IMR-90 (cell line): ENCODE data around the gene ASAP2.

Source experiments
- BHLHE40 ChIP-seq: fragments of 150-350 bp; IDR thresholded peaks from 2 replicates; pipeline ENCODE4 v1.6.1; 2016; ENCODE audit warnings: mild to moderate bottlenecking, low read depth, low read length
- CEBPB ChIP-seq: IDR thresholded peaks from 2 replicates; pipeline ENCODE4 v1.6.1; 2012; ENCODE audit warnings: low read depth, low read length, improper control_type of control experiment
- CTCF ChIP-seq: conservative IDR thresholded peaks from 2 replicates; pipeline ENCODE4 v1.5.1; 2012; ENCODE audit warnings: mild to moderate bottlenecking, low read depth, low read length, improper control_type of control experiment
- MXI1 ChIP-seq: IDR thresholded peaks from 2 replicates; pipeline ENCODE4 v1.6.1; 2012; ENCODE audit warnings: low read depth, mild to moderate bottlenecking, low read length, moderate library complexity, borderline replicate concordance
- NFE2L2 ChIP-seq: fragments of 150-350 bp; IDR thresholded peaks from 2 replicates; pipeline ENCODE4 v1.6.1; 2016; ENCODE audit warnings: low read depth, mild to moderate bottlenecking, low read length
- POLR2A ChIP-seq: IDR thresholded peaks from 2 replicates; pipeline ENCODE4 v1.6.1; 2012; ENCODE audit warnings: mild to moderate bottlenecking, low read depth, low read length
- RCOR1 ChIP-seq: IDR thresholded peaks from 2 replicates; pipeline ENCODE4 v1.6.1; 2012; ENCODE audit warnings: mild to moderate bottlenecking, low read length, improper control_type of control experiment; ENCODE audit not compliant: insufficient replicate concordance
- SMC3 ChIP-seq: fragments of 150-350 bp; IDR thresholded peaks from 2 replicates; pipeline ENCODE4 v1.6.1; 2016; ENCODE audit warnings: low read depth, mild to moderate bottlenecking, antibody characterized with exemption, low read length, moderate library complexity
- TF ChIP-seq, protein P1 (sequence below): fragments of 150-350 bp; IDR thresholded peaks from 2 replicates; pipeline ENCODE4 v1.6.1; 2017; ENCODE audit warnings: mild to moderate bottlenecking, antibody characterized with exemption, low read length, low read depth
- TF ChIP-seq, protein P2 (sequence below): fragments of 150-350 bp; IDR thresholded peaks from 2 replicates; pipeline ENCODE4 v1.6.1; 2016; ENCODE audit warnings: low read depth, mild to moderate bottlenecking, low read length, moderate library complexity, borderline replicate concordance

GRCh38 chr2:9163306-9164111 lies 43.1 kb upstream of the ASAP2 start:
- TF ChIP-seq BHLHE40 (no peak), CTCF (no peak), CEBPB (no peak), POLR2A (no peak), NFE2L2 (no peak), MXI1 (no peak), SMC3 (no peak), RCOR1 (no peak)
- TF ChIP-seq, protein P1, sequence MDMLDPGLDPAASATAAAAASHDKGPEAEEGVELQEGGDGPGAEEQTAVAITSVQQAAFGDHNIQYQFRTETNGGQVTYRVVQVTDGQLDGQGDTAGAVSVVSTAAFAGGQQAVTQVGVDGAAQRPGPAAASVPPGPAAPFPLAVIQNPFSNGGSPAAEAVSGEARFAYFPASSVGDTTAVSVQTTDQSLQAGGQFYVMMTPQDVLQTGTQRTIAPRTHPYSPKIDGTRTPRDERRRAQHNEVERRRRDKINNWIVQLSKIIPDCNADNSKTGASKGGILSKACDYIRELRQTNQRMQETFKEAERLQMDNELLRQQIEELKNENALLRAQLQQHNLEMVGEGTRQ, result no peak
- TF ChIP-seq, protein P2, sequence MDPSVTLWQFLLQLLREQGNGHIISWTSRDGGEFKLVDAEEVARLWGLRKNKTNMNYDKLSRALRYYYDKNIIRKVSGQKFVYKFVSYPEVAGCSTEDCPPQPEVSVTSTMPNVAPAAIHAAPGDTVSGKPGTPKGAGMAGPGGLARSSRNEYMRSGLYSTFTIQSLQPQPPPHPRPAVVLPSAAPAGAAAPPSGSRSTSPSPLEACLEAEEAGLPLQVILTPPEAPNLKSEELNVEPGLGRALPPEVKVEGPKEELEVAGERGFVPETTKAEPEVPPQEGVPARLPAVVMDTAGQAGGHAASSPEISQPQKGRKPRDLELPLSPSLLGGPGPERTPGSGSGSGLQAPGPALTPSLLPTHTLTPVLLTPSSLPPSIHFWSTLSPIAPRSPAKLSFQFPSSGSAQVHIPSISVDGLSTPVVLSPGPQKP, result no peak
